Progenitor cell of endocrine pancreas (in vitro differentiated cells): Measurements from ENCODE around the gene RAB33A. TPM values are rescaled to one million over a fixed set of nuclear protein-coding genes. Genes with fewer than 3 reads are reported as not detected.
"Not testable (repeated sequence)": the region's sequence is repeated elsewhere in the genome, so short reads cannot be mapped to it uniquely, and the experiment has no call there.

Experiments used
- DNase-seq: peaks from one replicate; pipeline ENCODE4 v3.0.0; 2021; ENCODE audit warnings: low spot score; ENCODE audit not compliant: unreplicated experiment
- H3K27ac Mint-ChIP-seq: 2 replicates; pipeline ENCODE4 v1.8.0; 2021; ENCODE audit warnings: mild to moderate bottlenecking, moderate library complexity, mixed read lengths
- H3K27me3 Mint-ChIP-seq: 2 replicates; pipeline ENCODE4 v1.8.0; 2021; ENCODE audit warnings: mixed read lengths
- H3K36me3 Mint-ChIP-seq: 2 replicates; pipeline ENCODE4 v1.8.0; 2022; ENCODE audit warnings: mixed read lengths; ENCODE audit not compliant: insufficient read depth
- H3K4me1 Mint-ChIP-seq: 2 replicates; pipeline ENCODE4 v1.8.0; 2021; ENCODE audit warnings: low read depth, mixed read lengths
- H3K4me3 Mint-ChIP-seq: 2 replicates; pipeline ENCODE4 v1.8.0; 2021; ENCODE audit warnings: low read depth, mild to moderate bottlenecking, moderate library complexity, mixed read lengths
- H3K9me3 Mint-ChIP-seq: 2 replicates; pipeline ENCODE4 v1.8.0; 2021; ENCODE audit warnings: low read depth, mixed read lengths
- total RNA-seq: library from RNA; stranded (reverse); gene quantifications from 2 replicates; pipeline ENCODE4 v1.2.1, GENCODE V29; 2021
- TF ChIP-seq, protein P1 (sequence below): fragments of 200-600 bp; sonication (generic); IDR thresholded peaks from one replicate; pipeline ENCODE4 v1.5.0; 2021; ENCODE audit warnings: antibody characterized with exemption, mild to moderate bottlenecking; ENCODE audit not compliant: unreplicated experiment

Gene RAB33A
- total RNA-seq, 1 donor from 2014 or later: 0.60 TPM

DNA sequence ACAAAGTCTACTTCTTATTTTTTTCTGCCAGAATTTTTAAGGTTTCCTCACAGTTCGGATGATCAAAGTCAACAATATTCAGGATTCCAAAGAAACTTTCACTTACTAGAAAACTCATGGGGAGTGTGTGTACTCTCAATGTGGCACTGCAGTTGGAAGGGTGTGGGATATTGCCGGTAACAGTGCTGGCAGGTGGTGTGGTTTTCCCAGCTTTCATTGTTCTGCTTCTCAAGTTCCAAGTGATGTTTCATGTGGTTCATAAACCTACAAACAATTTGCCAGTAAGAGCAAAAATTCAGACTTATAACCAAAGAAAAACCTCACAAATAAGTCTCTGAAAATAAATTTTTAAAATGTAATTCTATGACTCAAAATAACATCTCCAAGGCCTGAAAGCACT lies 57.1 kb downstream of the RAB33A start:
- DNase-seq: no peak
- TF ChIP-seq, protein P1, sequence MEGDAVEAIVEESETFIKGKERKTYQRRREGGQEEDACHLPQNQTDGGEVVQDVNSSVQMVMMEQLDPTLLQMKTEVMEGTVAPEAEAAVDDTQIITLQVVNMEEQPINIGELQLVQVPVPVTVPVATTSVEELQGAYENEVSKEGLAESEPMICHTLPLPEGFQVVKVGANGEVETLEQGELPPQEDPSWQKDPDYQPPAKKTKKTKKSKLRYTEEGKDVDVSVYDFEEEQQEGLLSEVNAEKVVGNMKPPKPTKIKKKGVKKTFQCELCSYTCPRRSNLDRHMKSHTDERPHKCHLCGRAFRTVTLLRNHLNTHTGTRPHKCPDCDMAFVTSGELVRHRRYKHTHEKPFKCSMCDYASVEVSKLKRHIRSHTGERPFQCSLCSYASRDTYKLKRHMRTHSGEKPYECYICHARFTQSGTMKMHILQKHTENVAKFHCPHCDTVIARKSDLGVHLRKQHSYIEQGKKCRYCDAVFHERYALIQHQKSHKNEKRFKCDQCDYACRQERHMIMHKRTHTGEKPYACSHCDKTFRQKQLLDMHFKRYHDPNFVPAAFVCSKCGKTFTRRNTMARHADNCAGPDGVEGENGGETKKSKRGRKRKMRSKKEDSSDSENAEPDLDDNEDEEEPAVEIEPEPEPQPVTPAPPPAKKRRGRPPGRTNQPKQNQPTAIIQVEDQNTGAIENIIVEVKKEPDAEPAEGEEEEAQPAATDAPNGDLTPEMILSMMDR: no peak
- Mint-ChIP-seq H3K27me3 (no peaks in the 10 kb centered on the region), H3K9me3 (peaks cover 7% of the 10 kb centered on the region), H3K27ac (no peak overlapping the region), H3K36me3 (peaks cover 9% of the 10 kb centered on the region), H3K4me1 (no peaks in the 10 kb centered on the region), H3K4me3 (no peak overlapping the region)

GRCh38 chrX:130231184-130231583 lies 59.4 kb downstream of the RAB33A start:
- peaks cover 12% of the 10 kb centered on the region for H3K36me3 Mint-ChIP-seq
- DNase-seq, H3K27ac Mint-ChIP-seq, H3K27me3 Mint-ChIP-seq, H3K4me3 Mint-ChIP-seq, H3K4me1 Mint-ChIP-seq, H3K9me3 Mint-ChIP-seq: not testable (repeated sequence)

Other genes starting within 250 kb of the RAB33A start
- gene BCORL1, start 189.3 kb upstream of the RAB33A start, total RNA-seq: 38.0 and 40.9 TPM in 2 replicates
- gene ELF4, start 61.5 kb upstream of the RAB33A start, total RNA-seq: 4.8 and 6.2 TPM in 2 replicates
- 35.2 and 35.5 TPM in 2 replicates for gene AIFM1, start 6.1 kb upstream of the RAB33A start, total RNA-seq
- gene ZNF280C, start 96.9 kb downstream of the RAB33A start, total RNA-seq: 15.0 and 16.2 TPM in 2 replicates
- gene SLC25A14, start 168.0 kb downstream of the RAB33A start, total RNA-seq: 30.5 and 34.4 TPM in 2 replicates
- 1.6 and 3.1 TPM in 2 replicates for gene GPR119, start 213.7 kb downstream of the RAB33A start, total RNA-seq
- 28.1 and 29.7 TPM in 2 replicates for gene RBMX2, start 230.0 kb downstream of the RAB33A start, total RNA-seq